A673 (cell line): ENCODE measurements around the gene ROR1. TPM values are rescaled to one million over a fixed set of nuclear protein-coding genes. Genes with fewer than 3 reads are reported as not detected.

Source experiments
- BruUV-seq: library from RNA; stranded (reverse); fragments of 400-500 nt; replicated peaks from 2 replicates; lab custom pipeline; 2021; lab: Mats Ljungman, UMichigan
- CTCF ChIA-PET: fragments of 300-600 bp; sonication (Branson Sonifier 250); formaldehyde crosslinking; loops from one replicate; lab custom pipeline; 2022; ENCODE audit warnings: antibody characterized with exemption; lab: Charles Lee
- POLR2A ChIA-PET: fragments of 300-600 bp; sonication (Branson Sonifier 250); formaldehyde crosslinking; loops from one replicate; lab custom pipeline; 2022; ENCODE audit warnings: antibody characterized with exemption; ENCODE audit not compliant: low non-redundant PET; lab: Charles Lee
- DNase-seq: peaks from one replicate; pipeline ENCODE4 v3.0.0-alpha.2; 2015; ENCODE audit warnings: low spot score
- H3K27ac ChIP-seq: fragments of 200-600 bp; sonication (generic); 2 replicates; pipeline ENCODE4 v1.5.1; 2016; ENCODE audit warnings: mixed run types, low read depth, mild to moderate bottlenecking, mixed read lengths, antibody characterized with exemption, low read length; ENCODE audit not compliant: poor library complexity, severe bottlenecking
- H3K27me3 ChIP-seq: fragments of 200-600 bp; sonication (generic); replicated peaks from 2 replicates; pipeline ENCODE4 v1.6.1; 2017; ENCODE audit warnings: mixed run types, low read depth, mild to moderate bottlenecking, mixed read lengths, antibody characterized with exemption, low read length; ENCODE audit not compliant: insufficient read depth, poor library complexity
- H3K36me3 ChIP-seq: fragments of 200-600 bp; sonication (generic); 2 replicates; pipeline ENCODE4 v1.6.1; 2016; ENCODE audit warnings: mixed run types, mild to moderate bottlenecking, mixed read lengths, antibody characterized with exemption, low read length; ENCODE audit not compliant: insufficient read depth, poor library complexity, severe bottlenecking
- H3K4me1 ChIP-seq: fragments of 200-600 bp; sonication (generic); 2 replicates; pipeline ENCODE4 v1.6.1; 2017; ENCODE audit warnings: mixed run types, mild to moderate bottlenecking, mixed read lengths, antibody characterized with exemption, low read length; ENCODE audit not compliant: insufficient read depth, poor library complexity, severe bottlenecking
- H3K4me3 ChIP-seq: fragments of 200-600 bp; sonication (generic); 2 replicates; pipeline ENCODE4 v1.5.1; 2016; ENCODE audit warnings: low read depth, mixed run types, mild to moderate bottlenecking, mixed read lengths, low read length; ENCODE audit not compliant: poor library complexity, severe bottlenecking
- H3K9me3 ChIP-seq: fragments of 200-600 bp; sonication (generic); 2 replicates; pipeline ENCODE4 v1.6.1; 2016; ENCODE audit warnings: mixed run types, low read depth, mild to moderate bottlenecking, mixed read lengths, antibody characterized with exemption, low read length; ENCODE audit not compliant: poor library complexity, severe bottlenecking
- EZH2 ChIP-seq: fragments of 200-600 bp; sonication (generic); IDR thresholded peaks from 2 replicates; pipeline ENCODE4 v1.6.1; 2017; ENCODE audit warnings: borderline replicate concordance, low read depth, mild to moderate bottlenecking, mixed read lengths, antibody characterized with exemption, low read length; ENCODE audit not compliant: poor library complexity, severe bottlenecking
- intact Hi-C: fragments of 100-400 bp; cut with micrococcal nuclease; formaldehyde crosslinking; loops from one replicate; pipeline ENCODE4 v1.10.0; 2022; ENCODE audit not compliant: unreplicated experiment
- total RNA-seq: library from RNA; stranded (reverse); gene quantifications from 2 replicates; pipeline ENCODE4 v1.2.3, GENCODE V29; 2021
- TF ChIP-seq, protein P1 (sequence below): fragments of 300-800, 200-600 bp; sonication (generic); conservative IDR thresholded peaks from 2 replicates; pipeline ENCODE4 v1.5.1; 2017; ENCODE audit warnings: low read depth, mild to moderate bottlenecking, antibody characterized with exemption, low read length, moderate library complexity, mixed read lengths

Gene ROR1
- total RNA-seq, 1 experiment from 2014 or later, result 7.4 TPM

GRCh38 chr1:63804829-63805484, 31.1 kb downstream of the ROR1 start:
- peaks cover 4% of the 10 kb centered on the region for H3K9me3 ChIP-seq
- no TSS peak for BruUV-seq
- H3K36me3 ChIP-seq, result no peaks in the 10 kb centered on the region
- TF ChIP-seq EZH2, result no peak
- TF ChIP-seq, protein P1, sequence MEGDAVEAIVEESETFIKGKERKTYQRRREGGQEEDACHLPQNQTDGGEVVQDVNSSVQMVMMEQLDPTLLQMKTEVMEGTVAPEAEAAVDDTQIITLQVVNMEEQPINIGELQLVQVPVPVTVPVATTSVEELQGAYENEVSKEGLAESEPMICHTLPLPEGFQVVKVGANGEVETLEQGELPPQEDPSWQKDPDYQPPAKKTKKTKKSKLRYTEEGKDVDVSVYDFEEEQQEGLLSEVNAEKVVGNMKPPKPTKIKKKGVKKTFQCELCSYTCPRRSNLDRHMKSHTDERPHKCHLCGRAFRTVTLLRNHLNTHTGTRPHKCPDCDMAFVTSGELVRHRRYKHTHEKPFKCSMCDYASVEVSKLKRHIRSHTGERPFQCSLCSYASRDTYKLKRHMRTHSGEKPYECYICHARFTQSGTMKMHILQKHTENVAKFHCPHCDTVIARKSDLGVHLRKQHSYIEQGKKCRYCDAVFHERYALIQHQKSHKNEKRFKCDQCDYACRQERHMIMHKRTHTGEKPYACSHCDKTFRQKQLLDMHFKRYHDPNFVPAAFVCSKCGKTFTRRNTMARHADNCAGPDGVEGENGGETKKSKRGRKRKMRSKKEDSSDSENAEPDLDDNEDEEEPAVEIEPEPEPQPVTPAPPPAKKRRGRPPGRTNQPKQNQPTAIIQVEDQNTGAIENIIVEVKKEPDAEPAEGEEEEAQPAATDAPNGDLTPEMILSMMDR, result no peak
- no peak overlapping the region for H3K4me3 ChIP-seq
- H3K27me3 ChIP-seq, result no peaks in the 10 kb centered on the region
- intact Hi-C loops, result no loop called here
- peaks cover 4% of the 10 kb centered on the region for H3K4me1 ChIP-seq
- DNase-seq, result no peak
- CTCF ChIA-PET, result no interaction called here
- POLR2A ChIA-PET, result no interaction called here
- no peak overlapping the region for H3K27ac ChIP-seq

DNA sequence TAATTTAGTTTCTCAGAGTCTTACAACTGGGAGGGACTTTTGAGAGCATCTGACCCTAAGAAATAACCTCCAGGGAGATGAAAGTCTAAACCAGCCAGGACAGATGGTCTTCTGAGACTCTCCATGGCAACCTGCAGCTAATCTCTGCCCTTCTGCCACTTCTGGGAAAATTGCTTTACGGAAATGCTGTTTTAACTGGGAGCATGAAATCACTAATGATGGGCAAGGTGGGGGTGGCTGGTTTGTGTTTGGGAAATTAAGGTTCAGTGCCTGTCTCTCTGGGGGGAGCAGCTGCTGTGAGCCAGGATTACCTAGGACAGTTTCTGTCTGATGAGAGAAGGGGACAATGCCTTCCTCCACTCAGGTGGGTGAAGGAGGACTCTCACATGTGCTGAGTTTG, 33.2 kb downstream of the ROR1 start:
- no peak for DNase-seq
- no TSS peak for BruUV-seq
- TF ChIP-seq EZH2, result no peak
- TF ChIP-seq, protein P1, result no peak
- H3K27me3 ChIP-seq, result no peaks in the 10 kb centered on the region
- H3K27ac ChIP-seq, result no peak overlapping the region
- ChIA-PET CTCF (no interaction called here), POLR2A (no interaction called here)
- no peak overlapping the region for H3K4me3 ChIP-seq
- intact Hi-C loops, result no loop called here
- peaks cover 4% of the 10 kb centered on the region for H3K9me3 ChIP-seq
- no peaks in the 10 kb centered on the region for H3K36me3 ChIP-seq
- H3K4me1 ChIP-seq, result peaks cover 4% of the 10 kb centered on the region

- intact Hi-C loops, result no loop called here
- Histone ChIP-seq H3K27ac (no peak overlapping the region), H3K9me3 (peaks cover 7% of the 10 kb centered on the region), H3K4me3 (no peak overlapping the region), H3K36me3 (no peaks in the 10 kb centered on the region), H3K27me3 (no peaks in the 10 kb centered on the region), H3K4me1 (no peaks in the 10 kb centered on the region)
- CTCF ChIA-PET, result no interaction called here
- TF ChIP-seq EZH2, result no peak
- TF ChIP-seq, protein P1, result no peak
- POLR2A ChIA-PET, result interaction anchor here (0.6 kb wide), 1 partner anchor 1123 kb away, joined by 5 read pairs; no protein-coding TSS in a partner anchor
- no TSS peak for BruUV-seq
- DNase-seq, result no peak
Observed at GRCh38 chr1:63810936-63811469, 37.2 kb downstream of the ROR1 start.
